NAMALWA (cell line): ENCODE data around the gene NAA16.
A peak's percentile ranks its signal among the peaks of the same experiment; 100 is the strongest.
"Not testable (repeated sequence)": the region's sequence is repeated elsewhere in the genome, so short reads cannot be mapped to it uniquely, and the experiment has no call there.

Experiments used
- DNase-seq: peaks from one replicate; pipeline ENCODE4 v3.0.0-alpha.2; 2015; ENCODE audit warnings: low spot score

The NAA16 gene

DNA sequence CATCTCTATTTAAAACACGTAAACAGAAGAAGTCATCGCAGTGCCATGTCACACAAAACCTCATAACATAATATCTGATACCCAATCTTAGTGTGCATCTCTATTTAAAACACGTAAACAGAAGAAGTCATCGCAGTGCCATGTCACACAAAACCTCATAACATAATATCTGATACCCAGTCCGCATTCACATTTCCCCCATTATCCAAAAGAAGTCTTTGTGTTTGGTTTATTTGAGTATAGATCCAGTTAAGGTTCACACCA lies 45.2 kb downstream of the NAA16 start:
- not testable (repeated sequence) for DNase-seq

DNA sequence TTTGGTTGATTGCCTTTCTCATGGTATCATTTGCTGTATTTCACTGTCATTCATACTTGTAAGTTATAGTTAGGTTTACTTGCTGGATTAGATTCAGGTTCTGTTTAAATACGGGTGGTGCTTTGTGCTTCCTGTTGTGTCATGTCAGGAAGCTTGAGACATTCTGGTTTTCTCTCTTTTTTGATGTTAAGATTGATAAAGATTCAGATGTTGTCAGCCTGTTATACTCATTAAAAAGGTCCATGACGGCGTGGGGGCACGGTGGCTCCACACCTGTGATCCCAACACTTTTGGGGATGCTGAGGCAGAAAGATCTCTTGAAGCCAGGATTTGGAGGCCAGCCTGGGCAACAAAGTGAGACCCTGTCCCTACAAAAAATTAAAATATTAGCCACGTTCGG lies 45.7 kb downstream of the NAA16 start:
- no peak for DNase-seq

DNA sequence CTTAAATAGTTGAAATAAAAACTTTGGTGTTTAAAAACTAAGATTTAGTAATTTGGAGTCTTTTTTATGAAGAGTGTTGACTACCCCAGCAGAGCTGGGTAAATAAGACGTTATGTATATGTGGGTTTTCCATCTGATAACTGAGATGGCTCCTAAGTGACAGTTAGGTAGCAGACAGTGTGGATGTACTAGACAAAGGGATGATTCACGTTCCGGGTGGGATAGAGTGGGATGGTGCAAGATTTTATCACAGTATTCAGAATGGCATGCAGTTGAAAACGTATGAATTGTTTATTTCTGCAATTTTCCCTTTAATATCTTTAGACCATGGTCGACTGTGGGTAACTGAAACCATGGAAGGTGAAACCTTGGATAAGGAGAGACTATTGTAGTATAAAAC lies 50.4 kb downstream of the NAA16 start:
- no peak for DNase-seq

DNA sequence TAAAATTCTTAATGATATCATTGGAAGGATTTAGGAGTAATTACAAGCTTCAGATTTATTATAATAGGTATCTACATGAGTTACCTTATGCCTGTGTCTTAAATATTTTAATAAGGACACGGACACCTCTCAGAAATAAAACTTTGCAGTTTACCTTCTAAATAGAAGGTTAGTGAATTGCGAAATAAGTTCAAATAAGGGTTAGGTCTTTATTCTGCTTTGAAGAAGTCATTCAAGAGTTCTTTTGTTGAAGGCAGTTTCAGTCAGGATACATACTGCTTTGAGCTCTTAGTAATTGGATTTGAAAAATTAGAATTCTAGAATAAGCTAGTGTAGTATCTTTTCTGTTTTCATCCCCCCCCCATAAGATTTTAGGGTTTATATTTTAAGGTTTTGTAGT lies 53.0 kb downstream of the NAA16 start:
- DNase-seq: no peak

DNA sequence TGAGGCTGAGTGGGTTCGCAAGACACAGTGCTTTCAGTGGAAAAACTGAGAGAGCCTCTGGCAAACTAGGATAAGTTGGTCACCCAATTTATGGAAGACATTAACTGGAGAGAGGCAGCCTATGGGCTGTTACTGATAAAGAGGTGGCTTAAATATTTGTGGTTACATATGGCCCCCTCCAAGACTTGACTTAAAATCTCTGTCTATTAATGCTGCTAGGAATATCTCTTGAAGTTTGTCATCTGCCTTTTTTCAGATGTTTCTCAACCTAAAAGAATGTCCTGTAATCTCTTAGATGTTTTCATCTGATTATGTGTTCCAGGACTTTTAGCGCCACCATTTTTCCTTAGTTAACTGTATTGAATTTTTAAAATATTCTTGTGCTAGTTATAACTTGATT lies 54.6 kb downstream of the NAA16 start:
- no peak for DNase-seq

DNA sequence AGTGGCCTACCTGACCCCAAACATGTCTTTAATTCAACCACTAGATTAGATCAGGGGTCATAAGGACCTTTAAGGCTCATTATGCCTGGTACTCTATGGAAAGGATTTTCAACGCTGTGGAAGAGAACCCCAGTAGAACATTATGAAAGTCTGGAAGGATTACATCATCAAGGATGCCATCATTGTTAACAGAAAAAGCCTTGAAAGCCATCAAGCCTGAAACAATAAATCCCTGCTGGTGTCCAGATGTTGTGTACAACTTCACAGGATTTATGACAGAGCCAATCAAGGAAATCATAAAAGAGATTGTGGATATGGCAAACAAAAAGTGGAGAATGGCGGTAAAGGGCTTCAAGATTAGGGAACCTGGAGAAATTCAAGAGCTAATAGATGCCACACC lies 59.7 kb downstream of the NAA16 start:
- DNase-seq: no peak

DNA sequence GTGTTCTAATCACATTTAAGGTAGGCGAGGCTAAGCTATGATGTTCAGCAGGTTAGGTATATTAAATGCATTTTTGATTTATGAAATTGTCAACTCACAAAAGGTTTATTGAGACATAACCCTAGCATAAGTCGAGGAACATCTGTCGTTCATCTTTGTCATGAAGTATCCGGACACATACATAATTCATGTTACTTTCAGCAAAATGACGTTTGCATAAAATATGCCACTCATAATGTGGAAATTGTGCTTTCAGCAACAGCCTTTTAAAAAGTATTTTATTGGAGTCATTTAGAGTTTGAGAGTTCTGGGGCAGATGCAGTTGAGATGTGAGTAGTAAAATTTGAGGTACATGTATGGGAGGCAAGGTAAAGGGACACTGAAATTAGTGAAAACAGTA lies 66.4 kb downstream of the NAA16 start:
- DNase-seq: no peak

DNA sequence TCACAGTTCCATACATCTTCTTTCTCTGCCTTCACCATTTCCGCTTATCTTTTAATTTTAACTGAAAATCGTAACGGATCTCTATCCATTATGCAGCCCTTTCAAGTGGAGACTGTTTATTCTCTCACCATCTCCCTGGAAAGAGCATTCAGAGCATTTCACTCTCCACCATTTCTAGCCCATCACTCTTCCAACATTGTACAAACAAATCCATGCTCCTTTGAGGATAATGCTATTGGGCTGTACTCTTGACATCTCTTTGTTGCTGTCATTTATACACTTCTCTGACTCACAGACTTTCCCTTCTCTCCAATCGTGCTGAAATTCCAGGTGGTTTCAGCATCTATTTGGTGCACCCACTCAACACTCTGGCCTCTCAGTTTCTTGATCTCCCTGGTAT lies 71.4 kb downstream of the NAA16 start:
- DNase-seq: no peak

DNA sequence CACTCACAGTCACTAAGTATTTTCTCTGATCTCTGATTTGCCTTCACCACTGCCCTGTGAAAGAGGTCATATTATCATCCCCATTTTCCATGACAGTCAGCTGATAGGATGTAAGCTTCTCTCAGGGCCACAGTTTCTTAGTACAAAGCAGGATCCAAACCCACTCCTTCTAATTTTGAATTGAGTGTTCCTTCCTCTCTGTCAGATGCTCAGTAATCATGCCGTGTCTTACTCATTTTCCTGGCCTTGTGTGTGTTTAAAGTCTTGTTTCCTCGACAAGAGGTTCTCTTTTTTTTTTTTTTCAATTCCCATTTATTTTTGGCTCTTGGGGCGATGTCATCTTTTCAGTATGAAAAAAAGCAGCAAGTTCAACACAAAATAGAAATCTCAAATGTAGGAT lies 72.3 kb downstream of the NAA16 start:
- DNase-seq: no peak

DNA sequence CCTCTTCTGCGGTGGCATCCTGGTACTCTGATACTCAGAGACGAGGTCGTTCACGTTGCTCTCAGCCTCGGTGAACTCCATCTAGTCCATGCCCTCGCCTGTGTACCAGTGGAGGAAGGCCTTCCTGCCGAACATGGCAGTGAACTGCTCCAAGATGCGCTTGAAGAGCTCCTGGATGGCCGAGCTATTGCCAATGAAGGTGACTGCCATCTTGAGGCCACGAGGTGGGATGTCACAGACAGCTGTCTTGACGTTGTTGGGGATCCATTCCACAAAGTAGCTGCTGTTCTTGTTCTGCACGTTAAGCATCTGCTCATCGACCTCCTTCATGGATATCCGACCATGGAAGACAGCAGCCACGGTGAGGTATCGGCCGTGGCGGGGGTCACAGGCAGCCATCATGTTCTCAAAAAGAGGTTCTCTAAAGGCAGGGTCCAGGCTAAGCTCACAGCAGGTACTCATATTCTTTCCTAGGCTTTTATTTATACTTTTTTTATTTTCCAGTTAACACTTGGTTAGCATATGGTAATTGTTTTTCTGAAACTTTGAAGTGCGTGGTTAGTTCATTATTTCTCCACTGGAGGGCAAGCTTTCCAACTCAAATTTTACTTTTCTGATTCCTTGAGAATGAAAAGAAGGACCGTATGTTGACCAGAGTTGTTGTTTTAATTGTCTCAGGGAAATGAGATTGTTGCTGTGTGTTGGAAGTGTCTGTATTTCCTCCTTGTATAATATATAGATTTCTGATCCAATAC lies 73.9 kb downstream of the NAA16 start:
- peak; percentile 52 for DNase-seq

DNA sequence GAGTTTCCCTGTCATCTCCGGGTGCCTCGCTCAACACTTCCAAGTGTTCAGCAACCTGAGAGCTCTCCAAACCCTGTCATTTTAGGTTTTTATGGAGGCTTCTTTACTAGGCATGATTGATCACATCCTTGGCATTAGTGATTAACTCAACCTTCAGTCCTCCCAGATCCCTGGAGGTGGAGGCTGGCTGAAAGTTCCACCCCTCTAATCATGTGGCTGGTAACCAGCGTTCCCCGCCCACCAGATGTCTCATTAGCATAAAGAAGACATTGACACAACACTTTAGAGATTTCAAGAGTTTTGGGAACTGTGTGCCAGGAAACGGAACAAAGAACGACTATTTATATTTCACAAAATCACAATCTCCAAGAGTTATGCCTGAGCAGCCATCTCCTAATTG lies 75.1 kb downstream of the NAA16 start:
- no peak for DNase-seq

DNA sequence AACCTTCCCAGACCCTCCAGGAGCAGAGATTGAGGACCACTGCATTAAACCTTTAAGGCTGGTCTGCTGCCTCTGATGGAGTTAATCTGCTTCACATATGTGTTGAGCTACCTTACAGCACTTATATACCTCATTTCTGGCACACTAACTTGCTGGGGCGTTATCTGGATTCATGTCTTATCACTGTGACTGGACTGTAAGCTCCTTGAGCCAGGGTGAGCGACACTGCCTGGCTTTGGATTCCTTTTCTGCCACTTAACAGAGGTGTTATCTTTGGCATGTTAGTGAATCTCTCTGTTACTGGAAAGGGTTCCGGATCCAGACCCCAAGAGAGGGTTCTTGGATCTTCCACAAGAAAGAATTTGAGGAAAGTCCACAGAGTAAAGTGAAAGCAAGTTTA lies 76.5 kb downstream of the NAA16 start:
- DNase-seq: no peak

DNA sequence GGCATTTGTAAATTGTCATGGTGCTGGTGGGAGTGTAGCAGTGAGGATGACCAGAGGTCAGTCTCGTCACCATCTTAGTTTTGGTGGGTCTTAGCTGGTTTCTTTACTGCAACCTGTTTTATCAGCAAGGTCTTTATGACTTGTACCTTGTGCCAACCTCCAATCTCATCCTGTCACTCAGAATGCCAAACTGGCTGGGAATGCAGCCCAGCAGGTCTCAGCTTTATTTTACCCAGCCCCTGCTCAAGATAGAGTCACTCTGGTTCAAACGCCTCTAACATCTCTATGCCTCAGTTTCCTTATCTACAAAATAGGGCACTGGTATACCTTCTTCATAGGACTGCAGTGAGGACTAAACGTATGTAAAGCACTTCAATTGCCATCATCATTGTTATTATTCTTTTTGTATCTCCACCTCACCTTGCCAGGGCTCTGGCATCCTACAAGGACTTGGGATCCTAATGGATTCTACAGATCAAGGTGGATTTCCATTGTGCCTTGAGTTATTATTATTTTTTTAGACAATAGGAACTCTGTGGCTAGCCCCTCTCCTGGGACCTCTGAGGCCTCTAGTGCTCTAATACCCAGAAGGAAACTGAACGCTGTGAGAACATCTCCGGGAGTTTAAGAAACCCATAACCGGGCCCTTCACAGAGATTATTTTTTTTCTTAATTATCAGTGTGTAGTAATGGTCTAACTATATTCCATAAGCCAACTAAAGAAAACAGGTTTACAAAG lies 77.2 kb downstream of the NAA16 start:
- DNase-seq: no peak

DNA sequence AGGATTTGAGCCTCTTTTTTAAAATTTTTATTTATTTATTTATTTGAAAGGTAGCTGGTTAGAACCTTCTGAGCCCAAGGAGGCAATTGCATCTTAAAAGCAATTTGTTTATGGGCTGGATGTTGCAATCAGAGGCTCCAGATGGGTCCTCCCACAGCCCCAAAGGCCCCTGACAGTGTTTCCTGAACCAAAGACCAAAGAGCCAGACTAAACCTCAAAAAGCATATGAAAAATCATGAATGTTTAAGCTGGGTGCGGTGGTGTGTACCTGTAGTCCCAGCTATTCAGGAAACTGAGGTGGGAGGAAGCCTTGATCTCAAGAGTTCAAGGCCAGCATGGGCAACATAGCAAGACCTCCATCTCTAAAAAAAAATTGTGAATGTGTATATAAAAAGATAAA lies 78.5 kb downstream of the NAA16 start:
- DNase-seq: no peak

DNA sequence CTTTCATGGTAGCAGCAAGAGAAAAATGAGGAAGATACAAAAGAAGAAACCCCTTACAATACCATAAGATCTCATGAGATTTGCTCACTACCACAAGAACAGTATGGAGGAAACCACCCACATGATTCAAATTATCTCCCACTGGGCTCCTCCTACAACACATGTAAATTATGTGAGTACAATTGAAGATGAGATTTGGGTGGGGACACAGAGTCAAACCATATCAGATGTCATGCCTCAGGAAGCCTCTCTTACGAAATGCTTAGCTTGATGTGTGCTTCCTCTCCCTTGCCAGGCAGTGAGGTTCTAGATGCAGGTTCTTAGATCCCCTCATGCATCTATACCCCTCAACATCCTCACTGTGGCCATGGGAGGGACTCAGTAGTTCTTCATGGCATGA lies 83.1 kb downstream of the NAA16 start:
- DNase-seq: no peak

DNA sequence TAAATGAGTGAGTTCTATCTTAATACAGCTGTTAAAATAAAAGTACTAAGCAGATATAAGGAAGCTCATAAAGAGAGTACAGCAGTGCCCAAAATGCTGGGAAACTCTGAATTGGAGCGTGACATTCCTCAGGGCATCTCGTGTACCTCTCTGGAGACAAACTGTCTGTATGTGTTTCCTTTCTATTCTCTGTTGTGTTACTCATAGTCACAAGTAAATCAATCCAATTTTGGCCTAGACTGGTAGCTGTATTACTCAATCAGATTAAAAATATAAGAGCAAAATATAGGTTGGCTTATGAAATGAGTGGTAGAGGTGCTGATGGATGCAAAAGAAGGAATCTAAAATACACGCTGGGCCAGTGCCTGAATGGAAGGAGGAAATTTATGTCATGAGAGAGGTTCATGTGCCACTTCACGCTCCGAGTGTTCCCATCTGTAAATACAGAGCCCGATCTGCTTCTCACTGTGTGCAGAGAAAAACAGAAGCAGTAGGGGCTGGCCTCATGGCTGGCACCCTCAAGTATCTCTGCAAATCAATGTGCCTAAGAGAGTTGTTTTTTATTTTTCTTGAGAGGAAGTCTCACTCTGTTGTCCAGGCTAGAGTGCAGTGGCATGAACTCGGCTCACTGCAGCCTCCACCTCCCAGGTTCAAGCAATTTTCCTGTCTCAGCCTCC lies 87.6 kb downstream of the NAA16 start:
- DNase-seq: no peak

DNA sequence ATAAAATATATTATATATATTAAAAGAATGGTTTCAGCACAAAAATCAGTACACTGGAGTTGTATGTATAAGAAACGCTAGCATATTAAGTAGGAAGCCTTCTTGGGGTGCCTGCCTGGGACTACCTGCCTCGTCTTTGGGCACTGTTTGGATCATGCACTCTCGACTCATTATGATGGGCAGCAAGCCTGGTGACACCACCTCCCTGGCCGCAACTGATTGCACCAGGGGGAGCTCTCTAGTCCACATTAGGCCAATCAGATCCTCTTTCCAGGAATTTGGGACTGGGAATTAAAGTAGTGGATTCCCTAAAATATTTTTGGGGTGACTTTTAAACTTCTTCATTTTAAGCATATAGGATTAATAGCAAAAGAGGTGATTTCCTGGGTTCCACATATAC lies 90.3 kb downstream of the NAA16 start:
- no peak for DNase-seq

DNA sequence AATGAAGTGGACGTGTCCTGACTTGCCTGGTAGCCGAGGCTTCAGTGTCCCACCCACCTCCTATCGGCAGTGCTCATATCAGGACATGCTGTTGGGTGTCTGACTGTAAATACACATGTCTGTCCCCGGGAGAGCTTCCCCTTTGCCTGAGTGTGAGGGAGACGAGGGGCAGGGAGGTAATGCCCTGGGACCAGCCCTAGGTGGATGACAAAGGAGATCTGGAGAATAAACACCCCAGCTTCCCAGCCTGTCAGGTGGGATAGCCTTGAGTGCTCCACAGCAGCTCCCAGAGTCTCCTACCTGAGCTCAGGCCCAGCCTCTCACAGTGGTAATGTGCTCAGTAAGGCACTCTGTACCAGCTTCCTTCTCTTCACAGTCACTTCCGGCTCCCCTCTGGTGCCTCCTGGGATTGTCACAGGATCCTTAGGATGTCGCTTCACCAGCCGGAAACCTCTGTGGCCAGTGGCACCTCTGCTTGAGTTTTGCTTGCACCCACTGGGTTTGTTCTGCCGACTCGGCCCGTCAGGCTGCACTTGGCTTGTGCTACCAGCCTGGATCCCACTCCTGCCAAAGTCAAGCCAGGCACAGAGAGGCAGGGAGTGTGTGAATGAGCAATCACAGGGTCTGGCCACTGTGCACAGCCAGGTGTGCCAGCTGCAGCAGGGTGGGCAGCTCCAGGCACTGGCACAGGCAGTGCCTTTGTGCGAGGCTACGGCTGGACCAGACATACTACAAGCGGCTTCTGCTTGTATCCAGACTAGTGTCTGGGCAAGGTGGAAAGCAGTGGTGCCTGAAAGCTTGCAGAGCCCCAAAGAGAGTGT lies 91.8 kb downstream of the NAA16 start:
- no peak for DNase-seq

DNA sequence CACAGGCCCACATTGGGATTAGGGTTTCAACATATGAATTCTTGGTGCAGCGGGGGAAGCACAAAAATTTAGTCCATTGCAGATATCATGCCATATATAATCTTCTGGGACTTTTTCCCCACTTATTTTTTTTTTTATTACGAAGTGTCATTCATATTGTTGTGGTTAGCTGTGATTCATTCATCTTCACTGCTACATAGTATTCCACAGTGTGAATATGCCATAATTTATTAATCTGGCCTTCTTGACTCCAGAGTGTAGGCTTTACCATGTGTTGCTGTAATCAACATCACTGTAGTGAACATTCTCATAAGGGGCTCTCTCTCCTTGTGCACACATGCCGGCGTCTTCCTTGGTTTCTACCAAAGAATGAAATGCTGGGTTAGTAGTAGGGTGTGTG lies 92.9 kb downstream of the NAA16 start:
- no peak for DNase-seq

DNA sequence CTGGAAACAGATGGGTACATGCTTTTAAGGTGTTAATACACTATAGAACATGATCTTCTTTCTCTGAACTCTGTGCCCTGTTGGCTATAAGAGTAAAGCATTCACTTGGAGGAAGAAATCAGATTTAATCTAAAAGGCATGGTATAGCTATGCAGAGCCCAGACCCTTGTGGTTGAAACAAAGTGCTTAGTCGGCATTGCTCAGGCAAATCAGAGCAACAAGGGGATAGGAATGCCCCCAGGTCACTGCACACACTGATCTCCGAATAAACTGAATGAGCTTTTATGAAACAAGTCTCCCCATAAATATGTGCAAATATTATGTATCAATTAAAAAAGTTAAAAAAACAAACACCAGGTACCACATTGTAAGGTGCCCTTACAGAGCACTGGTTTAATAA lies 94.3 kb downstream of the NAA16 start:
- DNase-seq: no peak

DNA sequence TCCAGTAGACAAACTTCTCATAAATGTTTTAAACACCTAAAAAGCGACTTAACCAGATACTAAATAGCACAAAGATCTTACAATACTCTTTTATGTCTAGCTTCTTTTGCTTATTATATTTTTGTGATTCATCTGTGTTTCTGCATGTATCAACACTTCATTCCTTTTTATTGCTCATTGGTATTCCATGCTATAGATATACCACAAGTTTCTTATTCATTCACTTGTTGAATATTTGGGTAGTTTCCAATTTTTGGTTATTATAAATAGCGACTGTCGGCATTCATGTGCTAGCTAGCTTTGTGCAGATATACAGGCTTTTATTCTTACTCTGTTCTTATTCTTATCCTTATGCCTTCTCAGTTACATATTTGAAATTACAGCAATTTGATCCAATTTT lies 96.3 kb downstream of the NAA16 start:
- no peak for DNase-seq

DNA sequence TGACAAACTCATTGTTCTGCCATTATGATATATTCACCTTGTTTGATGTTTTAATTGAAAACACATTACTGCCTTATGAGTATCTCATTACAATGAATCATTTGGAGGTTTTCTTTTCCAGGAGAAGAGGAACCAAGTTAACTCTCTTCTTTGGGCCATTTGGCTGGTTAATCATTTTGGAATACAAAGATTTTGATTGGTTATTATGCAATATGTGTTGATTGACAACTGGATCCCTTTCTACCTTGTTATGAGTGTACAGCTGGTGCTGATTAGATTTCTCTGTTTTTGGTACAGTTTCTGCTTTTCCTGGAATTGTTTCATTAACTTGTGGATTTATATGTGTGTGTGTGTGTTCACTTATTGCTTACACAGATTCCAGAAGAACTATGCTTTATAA lies 97.1 kb downstream of the NAA16 start:
- DNase-seq: no peak

DNA sequence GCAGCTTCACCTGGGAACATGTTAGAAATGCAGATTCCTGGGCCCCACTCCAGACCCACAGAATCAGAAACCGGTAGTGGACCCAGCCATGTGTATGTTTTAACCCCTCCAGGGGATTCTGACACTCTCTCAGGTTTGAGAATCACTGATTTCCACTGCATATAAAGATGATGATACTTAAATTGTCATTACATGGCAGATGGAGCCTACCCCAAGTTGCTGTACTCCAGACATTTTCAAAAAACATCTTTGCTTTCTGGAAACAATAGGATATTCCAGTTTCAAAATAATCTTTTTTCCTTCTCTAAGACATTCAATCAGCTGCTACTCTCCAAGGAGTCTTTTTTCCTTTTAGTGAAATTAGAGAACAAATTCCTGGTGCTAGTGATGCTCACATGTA lies 97.7 kb downstream of the NAA16 start:
- no peak for DNase-seq
